GM19372 (cell line): ENCODE data around the gene RAB40B.

Experiments used
- ATAC-seq: cut with Tn5 transposase; IDR thresholded peaks from one replicate; pipeline ENCODE4 v1.9.1; 2021; ENCODE audit warnings: mild to moderate bottlenecking, low read depth, moderate library complexity; ENCODE audit not compliant: unreplicated experiment

Gene RAB40B

GRCh38 chr17:82670661-82671450 lies 27.6 kb downstream of the RAB40B start:
- no peak for ATAC-seq

DNA sequence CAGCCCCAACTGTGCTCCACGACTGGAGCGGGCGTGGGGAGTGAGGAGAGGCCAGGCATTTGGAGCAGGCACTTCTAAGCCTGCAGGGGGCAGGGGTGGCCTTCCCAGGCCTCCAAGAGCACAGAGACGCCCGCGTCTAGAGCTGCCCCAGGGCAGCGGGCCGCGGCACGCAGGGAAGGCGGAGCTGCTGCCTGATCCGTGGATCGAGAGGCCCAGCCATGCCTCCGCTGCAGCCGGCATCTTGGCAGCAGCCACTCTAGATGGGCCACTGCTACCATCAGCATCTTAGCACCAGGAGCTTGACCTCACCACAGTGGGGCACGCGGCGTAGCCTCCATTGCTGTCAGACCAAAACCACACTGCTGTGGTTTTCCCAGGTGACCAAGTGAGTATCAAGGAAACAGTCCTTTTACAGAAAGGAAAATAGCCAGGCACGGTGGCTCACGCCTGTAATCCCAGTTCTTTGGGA lies 29.8 kb downstream of the RAB40B start:
- no peak for ATAC-seq

GRCh38 chr17:82668024-82668630 lies 30.4 kb downstream of the RAB40B start:
- ATAC-seq: no peak

- no peak for ATAC-seq
Observed at GRCh38 chr17:82667668-82668000, 30.9 kb downstream of the RAB40B start.

DNA sequence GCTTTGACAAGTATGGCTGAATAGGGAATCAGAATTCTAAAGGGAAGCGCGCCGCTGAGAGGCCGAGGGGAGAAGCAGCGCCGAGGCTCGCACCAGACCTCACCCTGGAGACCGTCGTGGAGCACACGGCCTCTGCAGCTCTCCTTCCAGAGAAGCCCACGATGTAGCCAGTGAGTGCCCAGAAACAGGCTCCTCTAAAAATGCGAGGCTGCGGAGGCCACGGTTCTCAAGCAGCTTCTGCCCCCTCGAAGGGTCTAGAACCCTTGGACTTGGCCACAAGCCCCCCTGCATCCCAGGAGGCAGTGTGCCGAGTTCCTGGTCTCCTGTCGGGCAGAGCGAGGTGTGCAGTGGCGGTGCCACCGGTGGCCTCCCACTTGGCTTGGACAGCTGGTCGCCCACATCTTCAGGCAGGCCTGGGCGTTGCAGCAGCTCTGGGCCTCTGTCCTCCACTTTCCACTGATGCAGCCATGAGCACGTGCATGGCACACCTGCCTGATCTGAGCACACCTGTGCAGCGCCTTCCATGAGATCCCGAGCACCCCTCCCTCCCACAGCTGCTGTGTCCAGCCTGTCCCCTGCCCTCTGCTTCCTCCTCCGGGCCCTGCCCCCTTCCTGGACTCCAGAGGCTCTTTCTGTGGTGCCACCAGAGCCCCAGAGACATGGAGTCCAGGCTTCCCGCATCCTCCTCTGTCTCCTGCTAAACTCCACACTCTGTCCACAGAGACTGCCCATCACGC lies 31.4 kb downstream of the RAB40B start:
- no peak for ATAC-seq

GRCh38 chr17:82665891-82666290 lies 32.6 kb downstream of the RAB40B start:
- ATAC-seq: no peak

DNA sequence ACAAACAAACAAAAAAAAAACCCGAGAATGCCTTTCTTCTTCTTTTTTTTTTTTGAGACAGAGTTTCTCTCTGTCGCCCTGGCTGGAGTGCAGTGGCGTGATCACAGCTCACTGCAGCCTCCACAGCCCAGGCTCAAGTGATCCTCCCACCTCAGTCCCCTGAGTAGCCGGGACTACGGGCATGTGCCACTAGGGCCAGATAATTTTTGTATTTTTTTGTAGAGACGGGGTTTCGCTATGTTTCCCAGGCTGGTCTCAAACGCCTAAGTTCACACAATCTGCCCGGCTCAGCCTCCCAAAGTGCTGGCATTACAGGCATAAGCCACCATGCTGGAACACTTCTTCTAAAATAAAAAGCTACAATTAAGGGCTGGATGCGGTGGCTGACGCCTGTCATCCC lies 33.3 kb downstream of the RAB40B start:
- no peak for ATAC-seq

DNA sequence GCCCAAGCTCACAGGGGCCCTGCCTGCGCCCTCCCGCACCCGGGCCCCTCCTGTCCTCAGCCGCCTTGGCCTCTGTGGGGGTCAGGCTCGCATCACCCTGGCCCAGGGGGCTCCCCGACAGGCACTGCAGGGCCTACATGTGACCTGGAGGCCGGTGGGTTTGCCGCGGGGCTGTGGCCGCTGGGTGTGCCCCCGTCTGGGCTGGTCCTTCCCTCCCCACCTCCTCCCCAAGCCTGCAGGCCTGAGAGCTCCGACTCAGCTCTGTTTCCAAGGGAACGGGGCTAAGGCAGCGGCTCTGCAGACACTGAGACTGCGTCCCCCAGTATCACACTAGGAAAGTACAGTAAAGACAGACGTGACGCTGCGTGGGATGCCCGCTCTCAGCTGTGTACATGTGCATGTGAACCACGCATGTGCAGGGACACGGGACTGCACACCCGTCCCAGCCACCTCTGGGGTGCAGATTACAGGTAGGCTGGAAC lies 33.8 kb downstream of the RAB40B start:
- no peak for ATAC-seq

- ATAC-seq: no peak
Observed at GRCh38 chr17:82664276-82664575, 34.3 kb downstream of the RAB40B start.

DNA sequence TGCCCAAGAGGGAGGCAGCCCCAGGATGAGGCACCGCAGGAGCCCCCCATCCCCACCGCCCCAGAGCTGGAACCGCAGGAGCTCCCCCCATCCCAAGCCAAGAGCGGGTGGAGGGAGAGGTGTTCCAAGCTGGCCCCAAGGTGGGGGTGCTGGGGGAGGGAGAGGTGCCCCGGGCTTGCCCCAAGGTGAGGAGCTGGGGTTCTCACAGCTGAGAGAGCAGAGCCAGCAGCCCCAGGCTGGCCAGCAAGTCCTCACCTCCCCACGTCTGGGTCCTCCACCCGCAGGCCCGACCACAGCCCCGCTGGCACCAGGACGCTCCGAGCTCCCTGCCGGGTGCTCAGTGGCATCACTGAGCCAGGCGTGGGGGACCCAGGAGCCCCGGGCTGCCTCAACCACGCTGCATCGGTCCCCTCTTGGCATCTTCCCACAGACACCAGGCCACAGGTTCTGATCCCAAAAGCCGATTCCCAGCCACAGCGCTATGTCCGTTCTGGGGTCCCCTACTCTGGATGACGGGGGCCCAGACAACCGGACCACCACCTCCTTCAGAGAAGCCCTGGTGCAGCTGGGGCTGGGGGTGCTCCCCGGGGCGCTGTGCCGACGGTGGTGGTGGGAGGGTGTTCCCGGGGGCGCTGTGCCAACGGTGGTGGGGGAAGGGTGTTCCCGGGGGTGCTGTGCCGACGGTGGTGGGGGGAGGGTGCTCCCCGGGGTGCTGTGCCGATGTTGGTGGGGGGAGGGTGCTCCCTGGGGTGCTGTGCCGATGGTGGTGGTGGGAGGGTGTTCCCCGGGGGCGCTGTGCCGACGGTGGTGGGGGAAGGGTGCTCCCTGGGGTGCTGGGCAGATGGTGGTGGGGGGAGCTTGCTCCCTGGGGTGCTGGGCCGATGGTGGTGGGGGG lies 34.9 kb downstream of the RAB40B start:
- no peak for ATAC-seq

- ATAC-seq: no peak
Observed at GRCh38 chr17:82662711-82663261, 35.7 kb downstream of the RAB40B start.

GRCh38 chr17:82661717-82662683 lies 36.5 kb downstream of the RAB40B start:
- ATAC-seq: no peak

- no peak for ATAC-seq
Observed at GRCh38 chr17:82659886-82660285, 38.6 kb downstream of the RAB40B start.

GRCh38 chr17:82658796-82659452 lies 39.6 kb downstream of the RAB40B start:
- no peak for ATAC-seq

- no peak for ATAC-seq
Observed at GRCh38 chr17:82658331-82658730, 40.2 kb downstream of the RAB40B start.

- no peak for ATAC-seq
Observed at GRCh38 chr17:82657926-82658325, 40.6 kb downstream of the RAB40B start.

DNA sequence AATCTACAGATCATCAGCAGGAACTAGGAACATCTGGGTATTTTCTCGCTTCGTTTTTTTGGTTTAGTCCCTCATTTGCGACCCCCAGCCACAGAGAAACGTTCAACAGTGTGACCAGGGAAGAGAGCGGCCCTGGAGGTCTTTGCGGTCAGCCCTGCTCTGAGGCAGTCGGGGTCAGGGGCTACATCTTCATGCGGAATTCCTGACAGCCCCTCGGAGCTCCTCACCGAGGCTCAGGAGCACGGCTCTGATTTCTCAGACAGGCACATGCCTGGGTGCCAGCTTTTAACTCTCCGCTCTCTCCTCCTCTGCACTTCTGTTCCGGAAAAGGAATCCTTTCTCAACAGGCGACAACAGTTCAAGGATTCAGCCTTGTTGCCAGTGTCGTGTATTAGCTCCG lies 42.2 kb downstream of the RAB40B start:
- no peak for ATAC-seq

GRCh38 chr17:82655523-82655922 lies 43.0 kb downstream of the RAB40B start:
- ATAC-seq: no peak

DNA sequence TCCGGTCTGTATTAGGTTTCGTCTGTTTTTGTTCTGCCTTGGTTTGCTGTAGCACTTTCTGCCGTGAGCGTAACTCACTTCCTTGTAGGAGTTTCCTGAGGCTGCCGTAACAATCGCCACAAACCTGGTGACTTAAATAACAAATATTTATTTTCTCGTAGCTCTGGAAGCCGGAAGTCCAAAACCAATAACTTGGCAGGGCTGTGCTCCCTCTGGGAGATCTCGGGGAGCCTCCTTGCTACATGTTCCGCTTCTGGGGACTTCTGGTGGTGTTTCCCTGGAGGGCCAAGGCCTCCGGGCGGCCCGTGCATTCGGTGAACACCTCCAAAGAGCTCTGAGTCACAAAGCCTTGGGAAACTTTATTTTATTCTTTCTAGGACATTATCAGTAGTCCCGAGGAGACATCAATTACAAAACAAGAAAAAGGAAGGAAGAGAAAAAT lies 43.4 kb downstream of the RAB40B start:
- no peak for ATAC-seq
